ENCODE data around the gene MEIS1. TPM values are rescaled to one million over a fixed set of nuclear protein-coding genes. Genes with fewer than 3 reads are reported as not detected.
A peak's percentile ranks its signal among the peaks of the same experiment; 100 is the strongest.

Gene MEIS1
- total and polyA plus RNA-seq, 2 donors (not counting 3 experiments of a cell fraction or from before 2014, with no cell fraction given) = 10.0 to 26.5 TPM

- FAIRE-seq (no peak), DNase-seq (ENCODE audit: low read depth, low spot score) (peak; percentile 47)
- POLR2A ChIA-PET = interaction anchor here (0.6 kb wide), 1 partner anchor 18 kb away, joined by 3 read pairs; no protein-coding TSS in a partner anchor
- TF ChIP-seq FOS (IDR thresholded peaks at IDR 0.05; ENCODE audit: borderline replicate concordance, insufficient read depth, low read length) = no peak
- TF ChIP-seq GATA2 (IDR thresholded peaks at IDR 0.05; ENCODE audit: insufficient read depth, insufficient read length, low read depth, low read length) = no peak
- TF ChIP-seq POLR2A (IDR thresholded peaks at IDR 0.05; ENCODE audit: low read depth, low read length) = no peak
- no peak for TF ChIP-seq CTCF (IDR thresholded peaks at IDR 0.05; ENCODE audit: extremely low read depth in 1 of 2, insufficient read depth in 1 of 2, low read depth in 1 of 2, low read length in 2 of 2)
- TF ChIP-seq EZH2 (IDR thresholded peaks at IDR 0.05; ENCODE audit: borderline replicate concordance, low read depth, low read length, severe bottlenecking) = no peak
- no peak for TF ChIP-seq MYC (IDR thresholded peaks at IDR 0.05; ENCODE audit: low read depth, low read length)
- no peak for TF ChIP-seq POLR2AphosphoS5 (IDR thresholded peaks at IDR 0.05; ENCODE audit: insufficient read depth, low read depth, low read length)
- TF ChIP-seq JUN (IDR thresholded peaks at IDR 0.05; ENCODE audit: borderline replicate concordance, insufficient read depth, insufficient read length, low read depth) = no peak
- Histone ChIP-seq H3K4me3 (replicated peaks in 1 of 3; ENCODE audit: insufficient read depth in 1 of 3, low read depth in 1 of 3, low read length in 3 of 3) (peak overlapping the region in 1 of 3 experiments; percentile 28), H3K4me1 (ENCODE audit: control insufficient read depth, extremely low read depth, insufficient read depth, low read length) (peaks cover 36% of the 10 kb centered on the region), H3K4me2 (ENCODE audit: insufficient read depth, low read length) (peak overlapping the region; percentile 74), H3K27ac (ENCODE audit: insufficient read depth, low read depth, low read length) (peak overlapping the region; percentile 91), H2AFZ (ENCODE audit: low read depth, low read length) (peak overlapping the region; percentile 51), H3K27me3 (ENCODE audit: control insufficient read depth in 2 of 2, insufficient read depth in 2 of 2, low read length in 2 of 2) (no peaks in the 10 kb centered on the region), H3K79me2 (ENCODE audit: control insufficient read depth, insufficient read depth, low read length) (no peaks in the 10 kb centered on the region), H3K9ac (replicated peaks; ENCODE audit: extremely low read depth, insufficient read depth, low read length) (peak overlapping the region; percentile 75), H3K9me1 (replicated peaks; ENCODE audit: control insufficient read depth, extremely low read depth, insufficient read depth, low read length) (no peaks in the 10 kb centered on the region), H3K36me3 (ENCODE audit: control insufficient read depth in 2 of 2, extremely low read depth in 1 of 2, insufficient read depth in 2 of 2, low read length in 2 of 2) (no peaks in the 10 kb centered on the region), H3K9me3 (replicated peaks; ENCODE audit: control insufficient read depth, insufficient read depth, low read length) (no peaks in the 10 kb centered on the region), H4K20me1 (replicated peaks; ENCODE audit: control insufficient read depth, extremely low read depth, insufficient read depth, low read length) (no peaks in the 10 kb centered on the region)
- intact Hi-C loops (cut with micrococcal nuclease) = loop anchor here (1.0 to 5.0 kb wide), 5 partner anchors 18 to 73 kb away; partner anchors contain the start of gene MEIS1
- dilution Hi-C loops (cut with MboI; ENCODE audit: extremely low pct_ligation_motif_present, low sequenced_read_pairs) = no loop called here
- CTCF ChIA-PET = interaction anchor here (0.7 to 1.9 kb wide), 5 partner anchors 18 to 79 kb away, joined by 3 to 11 read pairs (median 5); no protein-coding TSS in a partner anchor
- BruUV-seq (replicated peaks) = TSS peak; percentile 97
Observed at GRCh38 chr2:66508484-66509071, 73.7 kb downstream of the MEIS1 start.

Data from endothelial cell of umbilical vein (primary cell).